ENCODE measurements around the gene KSR1. TPM values are rescaled to one million over a fixed set of nuclear protein-coding genes. Genes with fewer than 3 reads are reported as not detected.

KSR1 gene
- polyA plus RNA-seq, 5 donors, result 50.0 to 72.7 (median 53.4) TPM

Other genes starting within 250 kb of the KSR1 start
- gene WSB1, start 162.3 kb upstream of the KSR1 start, polyA plus RNA-seq (ENCODE audit: insufficient read depth in 1 of 5, insufficient read length in 5 of 5, low replicate concordance in 1 of 5), result 100 to 1,000 TPM; 291 to 547 (median 433) TPM
- 10 to 100 TPM; 15.0 to 26.4 (median 18.1) TPM for gene LGALS9, start 174.7 kb downstream of the KSR1 start, polyA plus RNA-seq (ENCODE audit: insufficient read depth in 1 of 5, insufficient read length in 5 of 5, low replicate concordance in 1 of 5)

Measured in right lung (tissue), 5 donors.